AG08395 (cell line): ENCODE results near the gene SLC2A13.
"Not testable (repeated sequence)": the region's sequence is repeated elsewhere in the genome, so short reads cannot be mapped to it uniquely, and the experiment has no call there.

ENCODE experiments used
- DNase-seq: peaks from one replicate; pipeline ENCODE4 v3.0.0; 2012; ENCODE audit warnings: mixed read lengths, low spot score

SLC2A13 gene

GRCh38 chr12:40034712-40035111 is 71.2 kb downstream of the SLC2A13 start:
- no peak for DNase-seq

GRCh38 chr12:40034156-40034555 is 71.7 kb downstream of the SLC2A13 start:
- no peak for DNase-seq

- DNase-seq = no peak
Measured at GRCh38 chr12:40033242-40033630, 72.6 kb downstream of the SLC2A13 start.

GRCh38 chr12:40032433-40033241 is 73.2 kb downstream of the SLC2A13 start:
- DNase-seq = no peak

- DNase-seq = no peak
Measured at GRCh38 chr12:40031965-40032364, 73.9 kb downstream of the SLC2A13 start.

- DNase-seq = not testable (repeated sequence)
Measured at GRCh38 chr12:40030970-40031369, 74.9 kb downstream of the SLC2A13 start.

GRCh38 chr12:40028296-40028695 is 77.6 kb downstream of the SLC2A13 start:
- no peak for DNase-seq

GRCh38 chr12:40022850-40023249 is 83.0 kb downstream of the SLC2A13 start:
- DNase-seq = no peak

- DNase-seq = no peak
Measured at GRCh38 chr12:40020261-40020691, 85.6 kb downstream of the SLC2A13 start.

- no peak for DNase-seq
Measured at GRCh38 chr12:40017488-40017887, 88.4 kb downstream of the SLC2A13 start.

GRCh38 chr12:40016980-40017379 is 88.9 kb downstream of the SLC2A13 start:
- peak; percentile 7 for DNase-seq

GRCh38 chr12:40015881-40016280 is 90.0 kb downstream of the SLC2A13 start:
- DNase-seq = no peak

- DNase-seq = peak; percentile 11
Measured at GRCh38 chr12:40015345-40015744, 90.5 kb downstream of the SLC2A13 start.

- DNase-seq = no peak
Measured at GRCh38 chr12:40013847-40014246, 92.0 kb downstream of the SLC2A13 start.

- DNase-seq = no peak
Measured at GRCh38 chr12:40013292-40013691, 92.6 kb downstream of the SLC2A13 start.

GRCh38 chr12:40012711-40013110 is 93.2 kb downstream of the SLC2A13 start:
- DNase-seq = no peak

- no peak for DNase-seq
Measured at GRCh38 chr12:40011775-40012129, 94.1 kb downstream of the SLC2A13 start.

GRCh38 chr12:40010899-40011774 is 94.7 kb downstream of the SLC2A13 start:
- peak; percentile 74 for DNase-seq

- DNase-seq = no peak
Measured at GRCh38 chr12:40002178-40003169, 103.4 kb downstream of the SLC2A13 start.

GRCh38 chr12:40001406-40001805 is 104.5 kb downstream of the SLC2A13 start:
- DNase-seq = no peak

GRCh38 chr12:40000884-40001283 is 105.0 kb downstream of the SLC2A13 start:
- no peak for DNase-seq

GRCh38 chr12:39993268-39993667 is 112.6 kb downstream of the SLC2A13 start:
- DNase-seq = no peak
